ENCODE data around the gene CARNS1.
A peak's percentile ranks its signal among the peaks of the same experiment; 100 is the strongest.

CARNS1 gene

DNA sequence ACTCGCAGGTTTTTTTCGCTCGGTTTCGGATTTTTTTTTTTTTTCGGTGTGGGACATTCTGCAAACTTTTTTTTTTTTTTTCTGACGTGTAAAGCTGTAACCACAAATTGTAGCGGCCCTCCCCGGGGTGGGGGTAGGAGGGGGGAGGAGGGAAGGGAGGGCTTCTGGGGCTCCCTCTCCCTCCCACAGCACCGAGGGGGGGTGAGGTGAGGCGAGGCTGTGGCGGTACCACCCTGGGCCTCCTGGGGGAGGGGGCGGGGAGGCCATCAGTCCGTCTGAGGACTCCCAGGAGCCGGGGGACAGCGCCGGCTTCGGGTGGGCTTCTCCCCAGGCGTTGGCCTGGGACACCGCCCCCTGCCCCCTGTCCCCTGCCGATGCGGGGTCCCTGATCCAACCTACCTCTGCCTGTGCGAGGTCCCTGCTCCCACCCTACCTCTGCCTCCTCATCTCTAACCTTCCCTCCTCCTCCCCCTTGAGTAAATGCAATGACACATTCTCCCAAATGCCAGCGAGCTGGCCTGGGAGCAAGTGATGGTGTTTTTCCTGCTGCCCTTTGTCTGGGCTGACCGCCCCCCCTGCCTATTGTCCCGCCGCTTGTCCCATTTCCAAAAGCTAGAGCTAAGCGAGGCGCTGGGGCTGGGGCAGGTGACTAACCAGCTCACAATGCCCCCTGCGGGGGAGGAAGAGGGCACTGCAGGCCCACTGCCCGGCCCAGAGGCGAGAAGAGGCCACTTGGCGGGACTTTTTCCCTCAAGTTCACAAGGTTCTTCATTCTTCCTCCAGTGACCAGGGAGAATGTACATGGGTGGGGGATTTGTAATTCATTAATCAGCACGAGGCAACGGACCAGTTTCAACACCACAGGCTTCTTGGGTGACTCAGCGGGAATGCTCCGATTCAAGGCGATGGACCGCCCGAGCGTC lies 41.6 kb upstream of the CARNS1 start:
- H3K9me3 Mint-ChIP-seq, result no peaks in the 10 kb centered on the region
- H3K4me3 Mint-ChIP-seq, result peak overlapping the region; percentile 78
- ATAC-seq (peak; percentile 49), DNase-seq (ENCODE audit: low spot score in 2 of 2) (peak; percentile 38 to 71)
- peaks cover 60% of the 10 kb centered on the region for H3K4me1 Mint-ChIP-seq
- H3K36me3 Mint-ChIP-seq, result peaks cover 19% of the 10 kb centered on the region
- peak overlapping the region; percentile 91 for H3K27ac Mint-ChIP-seq

DNA sequence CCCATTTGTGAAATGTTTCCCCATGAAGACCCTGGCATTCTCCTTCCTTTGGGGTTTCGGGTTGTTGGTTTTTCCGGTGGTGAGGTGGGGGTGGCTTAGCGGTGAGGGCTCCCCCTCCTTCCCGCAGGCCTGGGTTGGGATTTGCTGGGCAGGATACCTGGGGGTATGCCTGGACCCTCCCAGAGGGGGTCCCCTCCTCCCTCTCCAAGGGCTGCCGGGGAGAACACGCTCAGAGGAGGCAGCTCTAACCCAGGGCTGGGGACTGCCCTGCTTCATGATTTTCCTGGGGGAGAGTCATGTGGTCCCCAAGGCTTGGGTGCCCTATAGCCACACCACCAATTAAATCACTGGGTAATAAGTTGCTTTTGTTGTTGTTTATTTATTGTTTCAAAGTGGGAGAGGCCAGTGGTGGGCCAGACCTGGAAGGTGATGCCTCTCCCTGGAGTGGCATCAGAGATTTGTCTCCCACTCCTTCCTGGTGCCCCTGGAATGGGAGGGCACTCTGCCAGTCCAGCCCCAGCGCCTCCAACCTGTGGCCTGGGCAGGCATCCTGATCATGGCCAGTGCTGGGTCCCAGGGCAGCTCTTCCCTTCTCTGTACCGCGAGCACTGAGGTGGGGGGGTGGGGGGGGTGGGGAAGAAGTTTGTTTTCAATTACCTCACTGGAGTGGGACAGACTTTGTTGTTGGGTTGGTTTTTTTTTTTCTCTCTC lies 40.8 kb upstream of the CARNS1 start:
- H3K27ac Mint-ChIP-seq, result peak overlapping the region; percentile 91
- peaks cover 21% of the 10 kb centered on the region for H3K36me3 Mint-ChIP-seq
- H3K4me1 Mint-ChIP-seq, result peaks cover 54% of the 10 kb centered on the region
- peak overlapping the region; percentile 78 for H3K4me3 Mint-ChIP-seq
- no peaks in the 10 kb centered on the region for H3K9me3 Mint-ChIP-seq
- DNase-seq (ENCODE audit: low spot score in 2 of 2) (no peak), ATAC-seq (no peak)

DNA sequence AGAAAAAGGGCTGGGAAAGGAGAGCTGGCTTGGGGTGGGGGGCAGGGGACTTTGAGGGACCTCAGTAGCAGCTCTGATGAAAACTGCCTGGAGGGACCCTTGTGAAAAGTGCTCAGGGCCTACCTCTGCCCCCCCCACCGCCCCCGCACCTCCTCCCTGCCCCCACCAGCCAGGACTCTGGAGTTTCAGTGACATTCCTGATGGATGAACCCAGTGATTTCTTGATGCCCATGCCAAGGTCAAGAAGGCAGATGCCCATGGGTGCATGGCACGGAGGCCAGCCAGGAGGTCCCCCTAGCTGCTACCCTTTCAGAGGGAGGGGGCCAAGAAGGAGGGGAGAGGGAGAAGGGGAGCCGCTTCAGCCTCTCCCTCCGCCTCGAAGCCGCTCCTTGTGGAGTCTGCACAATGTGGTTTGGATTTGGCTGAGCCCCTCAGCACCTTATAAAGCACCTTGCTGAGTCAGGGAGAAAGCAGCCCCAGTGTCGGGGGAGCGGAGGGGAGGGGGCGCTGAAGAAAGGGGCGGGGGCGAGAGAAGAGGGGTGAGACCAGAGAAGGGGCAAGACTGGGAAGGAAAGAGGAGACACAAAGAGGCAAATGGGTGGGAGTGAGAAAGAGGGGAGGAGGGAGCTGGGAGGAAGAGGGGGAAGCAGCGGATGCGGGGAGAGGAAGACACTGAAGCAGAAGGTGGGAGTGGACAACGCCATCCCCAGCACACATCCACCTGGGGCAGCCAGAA lies 40.0 kb upstream of the CARNS1 start:
- ATAC-seq, result no peak
- Mint-ChIP-seq H3K4me1 (peaks cover 48% of the 10 kb centered on the region), H3K9me3 (no peaks in the 10 kb centered on the region), H3K4me3 (no peak overlapping the region), H3K36me3 (peaks cover 24% of the 10 kb centered on the region), H3K27ac (no peak overlapping the region)
- DNase-seq (ENCODE audit: low spot score in 2 of 2), result no peak

DNA sequence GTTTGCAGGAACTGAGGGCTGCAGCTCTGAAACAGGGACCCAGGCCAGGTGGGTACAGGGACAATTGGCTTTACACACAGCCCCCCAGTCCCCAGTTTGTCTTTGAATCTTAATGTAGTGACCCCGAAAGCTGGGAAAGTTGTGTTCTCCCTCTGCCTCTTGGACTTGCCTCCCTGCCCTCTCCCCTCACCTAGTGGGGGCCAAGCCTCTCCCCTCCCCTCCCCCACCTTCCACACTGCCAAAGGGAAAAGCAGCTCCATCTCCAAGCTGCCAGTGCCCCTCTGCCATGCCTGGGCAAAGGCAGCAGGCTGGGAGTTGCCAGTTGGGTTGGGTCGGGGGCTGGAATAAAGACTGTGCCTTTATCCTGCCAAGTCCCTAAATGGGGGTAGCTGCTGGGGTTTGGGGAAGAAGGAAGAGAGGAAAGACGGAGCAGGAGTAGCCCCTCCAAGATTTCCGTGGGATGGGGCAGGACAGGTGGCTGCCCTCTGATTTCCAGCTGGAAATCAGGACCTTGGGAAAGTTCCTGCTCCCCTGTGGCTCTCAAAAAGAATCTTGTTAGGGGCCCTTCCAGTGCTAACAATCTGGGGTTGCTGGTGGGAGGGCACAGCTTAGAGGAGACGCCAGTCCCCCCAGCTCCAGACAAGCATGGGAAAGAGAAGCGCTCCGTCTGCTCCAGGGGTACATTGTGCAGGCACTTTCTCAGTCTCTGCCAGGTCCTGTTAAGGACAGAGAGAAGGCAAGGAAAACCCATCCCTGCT lies 39.2 kb upstream of the CARNS1 start:
- Mint-ChIP-seq H3K36me3 (peaks cover 24% of the 10 kb centered on the region), H3K9me3 (no peaks in the 10 kb centered on the region), H3K27ac (no peak overlapping the region), H3K4me1 (peaks cover 48% of the 10 kb centered on the region), H3K4me3 (no peak overlapping the region)
- ATAC-seq (no peak), DNase-seq (ENCODE audit: low spot score in 2 of 2) (no peak)

DNA sequence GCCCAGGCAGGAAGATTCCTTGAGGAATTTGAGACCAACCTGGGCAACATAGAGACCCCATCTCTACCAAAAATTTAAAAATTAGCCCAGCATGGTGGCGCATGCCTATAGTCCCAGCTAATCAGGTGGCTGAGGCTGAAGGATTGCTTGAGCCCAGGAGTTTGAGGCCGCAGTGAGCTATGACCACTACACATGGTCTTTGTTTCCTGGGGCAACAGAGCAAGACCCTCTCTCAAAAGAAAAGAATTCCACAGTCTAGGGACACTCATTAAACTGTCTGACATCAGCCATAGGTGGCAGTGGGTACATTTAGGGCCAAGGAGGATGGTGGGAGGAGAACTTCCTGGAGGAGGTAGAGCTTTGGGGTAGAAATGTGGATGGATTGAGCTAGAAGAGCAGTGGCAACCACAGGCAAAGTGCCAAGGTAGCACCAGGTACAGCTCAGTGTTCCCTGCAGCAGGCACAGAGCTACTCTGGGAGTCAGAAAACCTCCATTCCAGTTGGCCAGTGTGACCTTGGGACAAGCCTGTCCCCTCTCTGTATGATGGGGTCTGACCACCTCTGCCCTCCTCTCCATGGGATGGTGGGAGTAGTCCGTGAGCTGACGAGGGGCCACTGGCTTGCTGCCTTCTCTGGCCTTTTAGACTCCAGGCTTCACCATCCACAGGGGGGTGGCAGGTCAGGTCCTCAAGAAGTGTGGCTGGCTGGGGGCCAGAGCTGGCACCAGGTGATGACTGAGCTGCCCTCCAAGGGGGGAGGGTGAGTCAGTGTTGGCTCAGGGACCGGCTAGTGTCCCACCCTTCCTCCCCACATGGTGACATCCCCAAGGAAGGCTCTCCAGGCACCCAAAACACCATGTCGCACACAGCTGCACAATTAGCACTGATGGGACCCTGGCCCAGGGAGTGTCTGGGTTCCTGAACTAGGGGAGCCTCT lies 38.3 kb upstream of the CARNS1 start:
- H3K4me3 Mint-ChIP-seq, result no peak overlapping the region
- no peak overlapping the region for H3K27ac Mint-ChIP-seq
- no peak for DNase-seq (ENCODE audit: low spot score in 2 of 2)
- no peaks in the 10 kb centered on the region for H3K9me3 Mint-ChIP-seq
- peaks cover 43% of the 10 kb centered on the region for H3K4me1 Mint-ChIP-seq
- no peak for ATAC-seq
- peaks cover 18% of the 10 kb centered on the region for H3K36me3 Mint-ChIP-seq

DNA sequence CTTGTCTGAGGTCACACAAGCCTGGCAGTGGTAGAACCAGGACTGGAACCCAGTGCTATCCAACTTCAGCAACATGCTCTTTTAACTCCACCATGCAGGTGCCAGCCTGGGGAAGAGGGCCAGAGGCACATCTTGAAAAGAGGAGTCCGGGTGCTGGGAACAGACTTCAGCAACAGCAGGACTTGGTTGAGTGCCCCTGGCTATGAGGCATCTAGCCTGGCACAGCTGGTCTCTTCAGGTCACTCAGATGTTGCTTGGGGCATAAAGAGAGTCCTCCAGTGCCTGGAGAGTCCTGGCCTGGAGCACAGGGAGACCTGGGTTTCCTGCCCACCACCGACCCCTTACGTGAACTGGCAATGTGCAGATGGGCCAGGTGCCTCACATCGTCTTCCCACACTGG lies 36.9 kb upstream of the CARNS1 start:
- DNase-seq (ENCODE audit: low spot score in 2 of 2) (no peak), ATAC-seq (no peak)
- Mint-ChIP-seq H3K4me3 (no peak overlapping the region), H3K27ac (peak overlapping the region; percentile 65), H3K9me3 (no peaks in the 10 kb centered on the region), H3K36me3 (peaks cover 15% of the 10 kb centered on the region), H3K4me1 (peaks cover 47% of the 10 kb centered on the region)

DNA sequence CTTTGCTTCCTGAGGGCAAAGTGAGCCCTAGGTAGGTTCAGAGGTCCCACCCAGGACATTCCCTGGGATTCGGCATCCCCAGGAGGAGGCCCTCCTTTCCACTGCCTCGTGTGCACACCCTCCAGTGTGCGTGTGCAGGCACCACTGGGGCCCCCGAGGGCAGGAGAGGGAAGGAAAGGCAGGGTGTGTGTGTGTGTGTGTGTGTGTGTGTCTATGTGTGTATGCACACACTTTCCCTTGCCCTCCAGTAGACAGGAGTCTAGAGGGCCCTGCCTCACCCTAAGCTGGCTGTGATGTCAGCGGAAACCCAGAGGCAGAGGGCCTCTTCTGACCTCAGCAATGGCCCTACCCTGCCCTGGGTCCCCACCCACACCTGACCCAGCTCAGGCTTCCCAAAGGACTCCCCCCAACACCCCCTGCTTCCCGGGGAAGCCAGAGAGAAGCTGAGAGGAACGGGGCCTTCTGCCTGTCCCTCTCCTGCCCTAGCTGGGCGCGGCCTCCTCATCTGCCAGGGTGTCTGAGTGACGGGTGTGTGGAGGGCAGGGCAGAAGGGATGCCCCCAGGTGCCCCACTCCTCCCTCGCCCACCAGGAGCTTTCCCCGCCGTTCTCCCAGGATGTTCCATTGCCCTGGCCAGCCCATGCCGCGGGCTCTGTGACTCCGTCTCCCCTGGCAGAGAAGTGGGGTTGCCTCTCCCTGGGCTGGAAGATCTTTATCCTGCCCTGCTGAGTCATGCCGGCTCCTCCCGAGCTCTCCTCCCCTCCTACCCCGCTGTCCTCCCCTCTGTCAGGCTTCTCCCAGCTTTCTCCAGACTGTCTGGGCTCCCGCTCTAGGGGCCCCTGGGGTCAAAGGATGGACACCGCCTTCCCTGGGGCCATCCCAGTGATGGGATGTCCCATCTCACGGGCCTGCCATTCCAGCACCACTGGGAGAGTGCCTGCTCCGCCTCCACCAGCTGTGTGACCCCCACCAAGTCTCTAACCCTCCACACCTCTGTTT lies 36.1 kb upstream of the CARNS1 start:
- peaks cover 39% of the 10 kb centered on the region for H3K4me1 Mint-ChIP-seq
- H3K4me3 Mint-ChIP-seq, result no peak overlapping the region
- H3K9me3 Mint-ChIP-seq, result no peaks in the 10 kb centered on the region
- peaks cover 7% of the 10 kb centered on the region for H3K36me3 Mint-ChIP-seq
- no peak for DNase-seq (ENCODE audit: low spot score in 2 of 2)
- ATAC-seq, result no peak
- peak overlapping the region; percentile 65 for H3K27ac Mint-ChIP-seq

DNA sequence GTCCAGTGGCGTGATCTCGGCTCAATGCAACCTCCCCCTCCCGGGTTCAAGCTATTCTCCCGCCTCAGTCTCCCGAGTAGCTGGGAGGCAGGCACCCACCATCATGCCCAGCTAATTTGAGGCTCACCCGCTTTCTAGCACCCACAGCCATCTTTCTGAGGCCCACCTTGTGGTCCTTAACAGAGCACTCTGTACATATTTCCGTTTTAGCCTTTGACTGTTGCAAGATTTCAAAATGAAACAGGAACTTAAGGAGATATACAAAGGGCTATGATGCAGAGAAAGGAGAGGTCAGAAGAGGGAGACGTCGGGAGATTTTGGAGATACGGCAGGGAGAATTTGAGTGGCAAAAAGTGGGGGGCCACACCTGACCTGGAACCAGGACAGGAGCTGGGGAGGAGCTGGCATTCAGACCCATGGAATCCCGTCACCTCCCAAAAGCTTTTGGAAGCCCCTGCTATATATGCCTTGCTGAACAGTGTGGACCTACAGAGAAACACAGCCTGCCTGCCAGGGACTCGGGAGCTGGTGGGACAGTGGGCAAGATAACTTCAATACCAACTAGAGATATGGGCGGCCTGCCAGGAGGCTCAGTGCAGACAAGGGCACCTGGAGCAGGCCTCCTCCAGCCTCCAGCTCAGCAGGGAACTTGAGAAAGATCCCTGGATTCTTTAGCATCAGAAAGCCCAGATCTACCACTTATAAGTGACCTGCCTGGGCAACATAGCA lies 34.1 kb upstream of the CARNS1 start:
- peak overlapping the region; percentile 86 for H3K27ac Mint-ChIP-seq
- ATAC-seq (no peak), DNase-seq (ENCODE audit: low spot score in 2 of 2) (no peak)
- peaks cover 5% of the 10 kb centered on the region for H3K36me3 Mint-ChIP-seq
- no peaks in the 10 kb centered on the region for H3K9me3 Mint-ChIP-seq
- H3K4me1 Mint-ChIP-seq, result peaks cover 26% of the 10 kb centered on the region
- no peak overlapping the region for H3K4me3 Mint-ChIP-seq

DNA sequence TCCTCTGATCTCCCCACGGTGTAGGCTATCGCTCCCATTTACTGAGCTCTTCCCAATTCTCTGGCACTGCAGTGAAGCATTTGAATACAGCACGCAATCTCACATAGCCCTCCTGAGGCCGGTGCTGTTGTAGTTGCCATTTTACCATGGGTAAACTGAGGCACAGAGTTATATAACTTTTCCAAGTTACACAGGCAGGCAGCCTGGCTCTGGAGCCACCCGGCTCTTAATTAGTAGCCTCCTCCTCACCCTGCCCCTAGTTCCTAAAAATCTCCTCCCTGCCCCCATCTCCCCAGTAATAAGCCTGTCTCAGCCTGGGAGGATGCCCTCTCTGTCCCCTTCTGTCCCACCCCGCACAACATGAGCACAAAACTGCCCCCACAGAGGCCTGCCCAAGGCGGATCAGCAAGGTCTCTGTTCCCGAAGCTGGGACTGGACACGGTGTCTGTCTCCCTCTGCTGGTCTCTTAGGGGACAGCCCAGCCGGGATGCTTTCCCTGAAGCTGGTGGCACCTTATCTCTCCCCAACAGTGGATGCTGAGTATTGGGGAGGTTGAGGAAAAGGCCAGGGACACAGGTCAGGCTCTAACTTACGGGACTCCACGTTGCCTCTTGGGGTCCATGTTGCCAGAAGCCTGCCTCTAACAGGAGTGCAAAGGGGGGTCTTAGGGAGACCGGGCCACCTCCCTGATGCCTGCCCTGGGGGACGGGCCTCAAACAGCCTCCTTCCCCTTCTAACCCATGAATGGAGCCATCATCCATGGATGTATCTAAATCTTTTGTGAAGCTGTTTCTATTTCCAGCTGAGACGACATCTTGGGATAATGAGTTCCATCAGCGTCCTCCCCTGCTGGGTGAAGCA lies 33.0 kb upstream of the CARNS1 start:
- peak; percentile 90 for ATAC-seq
- peaks cover 26% of the 10 kb centered on the region for H3K4me1 Mint-ChIP-seq
- H3K9me3 Mint-ChIP-seq, result no peaks in the 10 kb centered on the region
- peak overlapping the region; percentile 11 for H3K27ac Mint-ChIP-seq
- H3K4me3 Mint-ChIP-seq, result no peak overlapping the region
- H3K36me3 Mint-ChIP-seq, result peaks cover 5% of the 10 kb centered on the region
- DNase-seq (ENCODE audit: low spot score in 2 of 2), result peak; percentile 80 to 90

DNA sequence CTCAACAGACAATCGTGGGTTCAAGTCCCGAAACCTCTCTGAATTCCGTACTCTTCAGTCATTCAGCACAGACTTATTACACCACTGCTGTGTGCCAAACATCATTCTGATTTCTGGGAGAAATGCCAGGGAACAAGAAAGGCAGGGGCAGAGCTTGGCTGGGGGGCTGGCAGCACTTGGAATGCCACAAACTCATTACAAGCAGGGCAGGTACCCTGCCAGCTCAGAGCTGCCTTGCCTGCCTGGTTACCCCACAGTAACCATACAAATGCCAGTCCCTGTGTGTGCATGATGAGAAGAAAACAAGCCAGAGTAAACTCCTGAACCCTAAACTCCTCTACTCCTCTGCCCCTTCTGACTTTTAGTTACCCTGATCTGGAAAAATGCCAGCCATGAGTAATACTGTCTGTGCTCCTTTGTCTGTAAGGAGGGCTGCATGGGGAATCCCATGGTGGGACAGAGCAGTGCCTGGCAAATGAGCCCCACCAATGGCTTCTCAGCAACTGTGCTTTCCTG lies 30.6 kb upstream of the CARNS1 start:
- H3K4me1 Mint-ChIP-seq, result peaks cover 30% of the 10 kb centered on the region
- H3K4me3 Mint-ChIP-seq, result no peak overlapping the region
- H3K9me3 Mint-ChIP-seq, result no peaks in the 10 kb centered on the region
- ATAC-seq (no peak), DNase-seq (ENCODE audit: low spot score in 2 of 2) (no peak)
- H3K36me3 Mint-ChIP-seq, result peaks cover 5% of the 10 kb centered on the region
- no peak overlapping the region for H3K27ac Mint-ChIP-seq

DNA sequence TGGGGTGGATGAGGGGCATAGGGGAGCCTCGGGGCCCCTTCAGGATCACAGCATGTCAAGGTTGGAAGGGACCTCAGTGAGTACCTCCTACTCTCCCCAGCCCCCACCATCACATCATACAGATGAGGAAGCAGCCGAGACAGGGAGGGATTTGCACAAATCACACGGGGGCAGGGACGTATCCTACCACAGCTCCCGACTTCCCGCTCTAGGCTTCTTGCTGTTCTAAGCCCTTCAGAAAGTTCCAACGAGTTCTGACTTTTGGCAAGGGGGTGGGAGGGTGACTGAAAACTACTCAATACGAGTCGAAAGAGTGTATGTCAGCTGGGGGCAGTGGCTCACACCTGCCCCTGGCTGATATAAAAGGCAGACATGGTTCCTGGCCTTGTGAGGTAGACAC lies 28.4 kb upstream of the CARNS1 start:
- ATAC-seq (no peak), DNase-seq (ENCODE audit: low spot score in 2 of 2) (no peak)
- H3K4me3 Mint-ChIP-seq, result no peak overlapping the region
- H3K27ac Mint-ChIP-seq, result no peak overlapping the region
- H3K9me3 Mint-ChIP-seq, result no peaks in the 10 kb centered on the region
- H3K4me1 Mint-ChIP-seq, result peaks cover 20% of the 10 kb centered on the region
- peaks cover 5% of the 10 kb centered on the region for H3K36me3 Mint-ChIP-seq

DNA sequence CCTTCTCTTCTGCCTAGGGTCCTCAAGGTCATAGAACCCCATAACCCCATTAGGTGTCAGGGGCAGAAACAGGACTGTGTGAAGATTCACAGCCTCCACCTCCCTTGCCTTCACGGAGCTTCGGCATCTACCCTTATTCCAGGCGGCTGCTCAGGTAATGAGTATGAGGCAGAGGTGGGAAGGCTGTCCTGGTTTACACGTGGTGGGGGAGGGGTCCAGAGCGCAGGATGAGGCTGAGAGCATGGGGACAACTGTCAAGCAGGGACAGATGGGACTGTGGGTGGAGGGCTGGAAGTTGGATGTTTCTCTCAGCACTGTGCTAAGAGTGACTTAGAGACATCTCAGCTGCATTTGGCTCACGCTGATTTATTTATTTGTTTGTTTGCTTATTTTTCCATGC lies 28.0 kb upstream of the CARNS1 start:
- ATAC-seq, result no peak
- DNase-seq (ENCODE audit: low spot score in 2 of 2), result no peak
- Mint-ChIP-seq H3K36me3 (peaks cover 5% of the 10 kb centered on the region), H3K4me3 (no peak overlapping the region), H3K9me3 (no peaks in the 10 kb centered on the region), H3K4me1 (peaks cover 21% of the 10 kb centered on the region), H3K27ac (no peak overlapping the region)

Data from stimulated activated effector memory CD8-positive, alpha-beta T cell treated with anti-CD3 and anti-CD28 coated beads, Interleukin-12 subunit alpha, Interleukin-12 subunit beta, amount 100 ng/mL, for 72 hours (primary cell).